Upper lobe of left lung (tissue), 4 donors: ENCODE measurements around the gene FAM168B.

Source experiments
- EP300 ChIP-seq, 4 donors: sonication (generic); formaldehyde crosslinking; IDR thresholded peaks; one replicate each; pipeline ENCODE4 v1.5.1; 2017; ENCODE audit warnings: antibody characterized with exemption in 4 of 4, control low read depth in 2 of 4
- POLR2A ChIP-seq, 4 donors: fragments of 450-650 bp; IDR thresholded peaks; one replicate each; pipeline ENCODE4 v1.5.1; 2016 to 2017; ENCODE audit warnings: antibody characterized with exemption in 4 of 4, mild to moderate bottlenecking in 2 of 4
- POLR2AphosphoS5 ChIP-seq, 2 donors: sonication (generic); formaldehyde crosslinking; IDR thresholded peaks; one replicate each; pipeline ENCODE4 v1.5.1; 2017; ENCODE audit warnings: antibody characterized with exemption in 2 of 2
- TF ChIP-seq, protein P1 (sequence below), 6 experiments: fragments of 450-650 bp in 4 of 6; fragments of 200-600 bp in 2 of 6; sonication (generic) in 2 of 6; IDR thresholded peaks; one replicate each; pipeline ENCODE4 v1.5.1; 2016 to 2019; ENCODE audit warnings: antibody characterized with exemption in 6 of 6

DNA sequence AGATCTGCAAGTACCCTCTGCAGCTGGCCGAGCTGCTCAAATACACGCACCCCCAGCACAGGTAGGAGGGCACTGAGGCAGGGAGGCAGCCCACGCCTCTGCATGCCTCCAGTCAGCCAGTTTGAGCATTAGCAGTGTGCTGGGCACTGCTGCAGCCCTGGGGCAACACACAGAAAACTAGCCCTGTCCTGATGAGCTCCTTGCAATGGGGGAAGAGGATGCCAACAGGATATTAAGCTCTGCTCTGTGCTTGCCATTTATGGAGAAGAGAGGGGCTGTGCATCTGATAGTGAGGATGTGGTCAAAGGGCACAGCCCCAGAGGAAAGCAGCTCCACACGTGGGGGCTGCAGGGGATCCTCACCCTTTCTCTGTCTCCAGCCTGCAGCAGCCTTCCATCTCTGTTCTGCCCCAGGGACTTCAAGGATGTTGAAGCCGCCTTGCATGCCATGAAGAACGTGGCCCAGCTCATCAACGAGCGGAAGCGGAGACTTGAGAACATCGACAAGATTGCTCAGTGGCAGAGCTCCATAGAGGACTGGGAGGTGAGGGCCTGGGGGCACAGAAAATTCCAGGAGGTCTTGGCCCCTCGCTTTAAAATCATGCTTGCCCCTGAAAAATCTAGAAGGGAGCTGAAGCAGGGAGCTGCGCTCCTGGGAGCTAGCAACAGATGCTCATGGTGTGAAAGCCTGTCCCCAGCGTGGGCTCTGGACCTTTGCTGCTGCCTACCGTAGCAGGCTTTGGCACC is 51.7 kb downstream of the FAM168B start:
- TF ChIP-seq, protein P1, sequence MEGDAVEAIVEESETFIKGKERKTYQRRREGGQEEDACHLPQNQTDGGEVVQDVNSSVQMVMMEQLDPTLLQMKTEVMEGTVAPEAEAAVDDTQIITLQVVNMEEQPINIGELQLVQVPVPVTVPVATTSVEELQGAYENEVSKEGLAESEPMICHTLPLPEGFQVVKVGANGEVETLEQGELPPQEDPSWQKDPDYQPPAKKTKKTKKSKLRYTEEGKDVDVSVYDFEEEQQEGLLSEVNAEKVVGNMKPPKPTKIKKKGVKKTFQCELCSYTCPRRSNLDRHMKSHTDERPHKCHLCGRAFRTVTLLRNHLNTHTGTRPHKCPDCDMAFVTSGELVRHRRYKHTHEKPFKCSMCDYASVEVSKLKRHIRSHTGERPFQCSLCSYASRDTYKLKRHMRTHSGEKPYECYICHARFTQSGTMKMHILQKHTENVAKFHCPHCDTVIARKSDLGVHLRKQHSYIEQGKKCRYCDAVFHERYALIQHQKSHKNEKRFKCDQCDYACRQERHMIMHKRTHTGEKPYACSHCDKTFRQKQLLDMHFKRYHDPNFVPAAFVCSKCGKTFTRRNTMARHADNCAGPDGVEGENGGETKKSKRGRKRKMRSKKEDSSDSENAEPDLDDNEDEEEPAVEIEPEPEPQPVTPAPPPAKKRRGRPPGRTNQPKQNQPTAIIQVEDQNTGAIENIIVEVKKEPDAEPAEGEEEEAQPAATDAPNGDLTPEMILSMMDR (IDR thresholded peaks at IDR 0.05): no peak
- TF ChIP-seq POLR2A (IDR thresholded peaks at IDR 0.05) (no peak), POLR2AphosphoS5 (IDR thresholded peaks at IDR 0.05) (no peak), EP300 (IDR thresholded peaks at IDR 0.05) (no peak)
